Thoracic aorta (tissue), 2 donors: ENCODE results near the gene CAMKMT. TPM values are rescaled to one million over a fixed set of nuclear protein-coding genes. Genes with fewer than 3 reads are reported as not detected.
"Not testable (repeated sequence)": the region's sequence is repeated elsewhere in the genome, so short reads cannot be mapped to it uniquely, and the experiment has no call there.

Experiments used
- ATAC-seq: fragments of 150-250 bp; one replicate; pipeline ENCODE4 v1.8.0; 2017; ENCODE audit warnings: low read depth; ENCODE audit not compliant: insufficient number of reproducible peaks, low FRiP score
- DNase-seq: peaks from one replicate; pipeline ENCODE4 v3.0.0-alpha.2; 2020; ENCODE audit warnings: low spot score
- H3K27ac ChIP-seq, 2 donors: fragments of 200-600 bp; sonication (generic); 1 replicate in 1 of 2; 2 replicates in 1 of 2; pipeline ENCODE4 v1.5.1; 2016; ENCODE audit warnings: mild to moderate bottlenecking in 2 of 2, moderate library complexity in 2 of 2
- H3K27me3 ChIP-seq: fragments of 200-600 bp; sonication (generic); replicated peaks from 2 replicates; pipeline ENCODE4 v1.6.0; 2016; ENCODE audit warnings: mild to moderate bottlenecking; ENCODE audit not compliant: insufficient read depth
- H3K36me3 ChIP-seq: fragments of 200-600 bp; sonication (generic); one replicate; pipeline ENCODE4 v1.5.1; 2016
- H3K4me1 ChIP-seq, 2 donors: fragments of 200-600 bp; sonication (generic); 1 replicate in 1 of 2; 2 replicates in 1 of 2; pipeline versions ENCODE4 v1.5.1 to v1.6.0; 2016; ENCODE audit warnings: low read depth in 2 of 2, mild to moderate bottlenecking in 1 of 2; ENCODE audit not compliant: control insufficient read depth in 1 of 2
- H3K4me3 ChIP-seq: fragments of 200-600 bp; sonication (generic); 2 replicates; pipeline ENCODE4 v1.5.1; 2016; ENCODE audit warnings: mild to moderate bottlenecking
- H3K9me3 ChIP-seq: fragments of 200-600 bp; sonication (generic); 2 replicates; pipeline ENCODE4 v1.5.1; 2016
- CTCF ChIP-seq: fragments of 200-600 bp; sonication (generic); IDR thresholded peaks from one replicate; pipeline ENCODE4 v1.5.1; 2019; ENCODE audit warnings: antibody characterized with exemption
- total RNA-seq, 2 donors: library from RNA; depleted of rRNA; stranded (reverse); fragments of >200 nt; gene quantifications; one replicate each; pipeline versions ENCODE4 v1.1.0 to v1.2.3, GENCODE V29; 2016

Gene CAMKMT
- total RNA-seq, 2 donors from 2014 or later = 4.7 to 11.6 TPM

- ATAC-seq (no peak), DNase-seq (no peak)
- H3K4me1 ChIP-seq = peaks cover 14 to 15% of the 10 kb centered on the region in 2 donors
- no peaks in the 10 kb centered on the region for H3K36me3 ChIP-seq
- no peak for TF ChIP-seq CTCF
- no peak overlapping the region for H3K4me3 ChIP-seq
- H3K27ac ChIP-seq = no peak overlapping the region
- H3K9me3 ChIP-seq = no peaks in the 10 kb centered on the region
- no peaks in the 10 kb centered on the region for H3K27me3 ChIP-seq
These were observed 220.7 kb downstream of the CAMKMT start for GRCh38 chr2:44582363-44583008.

GRCh38 chr2:44595615-44596014 is 233.9 kb downstream of the CAMKMT start:
- H3K27me3 ChIP-seq, H3K27ac ChIP-seq, H3K4me3 ChIP-seq, H3K4me1 ChIP-seq, H3K9me3 ChIP-seq, H3K36me3 ChIP-seq, ATAC-seq, DNase-seq: not testable (repeated sequence)

GRCh38 chr2:44596537-44597320 is 235.0 kb downstream of the CAMKMT start:
- Histone ChIP-seq H3K9me3 (no peaks in the 10 kb centered on the region), H3K4me1 (no peaks in the 10 kb centered on the region), H3K27me3 (no peaks in the 10 kb centered on the region), H3K27ac (no peak overlapping the region), H3K36me3 (no peaks in the 10 kb centered on the region), H3K4me3 (no peak overlapping the region)
- DNase-seq (no peak), ATAC-seq (no peak)
- no peak for TF ChIP-seq CTCF

- no peak for DNase-seq
- Histone ChIP-seq H3K27me3 (no peaks in the 10 kb centered on the region), H3K4me3 (no peak overlapping the region), H3K36me3 (no peaks in the 10 kb centered on the region), H3K27ac (no peak overlapping the region), H3K4me1 (no peaks in the 10 kb centered on the region), H3K9me3 (no peaks in the 10 kb centered on the region)
- ATAC-seq = no peak
- TF ChIP-seq CTCF = no peak
These were observed 236.8 kb downstream of the CAMKMT start for GRCh38 chr2:44598330-44599119.

- Histone ChIP-seq H3K4me3 (no peak overlapping the region), H3K36me3 (no peaks in the 10 kb centered on the region), H3K27ac (no peak overlapping the region), H3K9me3 (no peaks in the 10 kb centered on the region), H3K27me3 (no peaks in the 10 kb centered on the region), H3K4me1 (no peaks in the 10 kb centered on the region)
- no peak for DNase-seq
- ATAC-seq = no peak
- TF ChIP-seq CTCF = no peak
These were observed 237.4 kb downstream of the CAMKMT start for GRCh38 chr2:44599130-44599529.
